Aorta (tissue), 5 donors: ENCODE measurements around the gene ZNF792. TPM values are rescaled to one million over a fixed set of nuclear protein-coding genes. Genes with fewer than 3 reads are reported as not detected.
A peak's percentile ranks its signal among the peaks of the same experiment; 100 is the strongest.
"Not testable (repeated sequence)": the region's sequence is repeated elsewhere in the genome, so short reads cannot be mapped to it uniquely, and the experiment has no call there.

ENCODE experiments used
- ATAC-seq: fragments of 200-7000 bp; cut with Tn5 transposase; one replicate; pipeline ENCODE4 v1.9.1; 2022; ENCODE audit warnings: moderate library complexity; ENCODE audit not compliant: low FRiP score
- DNase-seq, 2 donors: peaks; one replicate each; pipeline ENCODE4 v3.0.0-alpha.2; 2020
- H3K27ac ChIP-seq, 2 donors: one replicate each; pipeline ENCODE4 v1.5.1; 2013; ENCODE audit warnings: low read length in 2 of 2, mild to moderate bottlenecking in 2 of 2, moderate library complexity in 2 of 2, control low read depth in 1 of 2, inconsistent platforms in 1 of 2, low read depth in 1 of 2
- H3K27me3 ChIP-seq, 2 donors: one replicate each; pipeline ENCODE4 v1.6.1; 2013; ENCODE audit warnings: control low read depth in 1 of 2, low read length in 1 of 2, mild to moderate bottlenecking in 1 of 2, moderate library complexity in 1 of 2; ENCODE audit not compliant: insufficient read depth in 2 of 2, control insufficient read depth in 1 of 2
- H3K36me3 ChIP-seq, 2 donors: one replicate each; pipeline ENCODE4 v1.6.1; 2013; ENCODE audit warnings: control low read depth in 1 of 2, low read length in 1 of 2, mild to moderate bottlenecking in 1 of 2; ENCODE audit not compliant: insufficient read depth in 2 of 2, control insufficient read depth in 1 of 2
- H3K4me1 ChIP-seq, 2 donors: one replicate each; pipeline ENCODE4 v1.6.1; 2013; ENCODE audit warnings: low read length in 2 of 2, control low read depth in 1 of 2, mild to moderate bottlenecking in 1 of 2, moderate library complexity in 1 of 2; ENCODE audit not compliant: insufficient read depth in 2 of 2, control insufficient read depth in 1 of 2
- H3K4me3 ChIP-seq, 2 donors: one replicate each; pipeline ENCODE4 v1.5.1; 2013; ENCODE audit warnings: low read length in 2 of 2, control low read depth in 1 of 2, mild to moderate bottlenecking in 1 of 2
- H3K9me3 ChIP-seq: one replicate; pipeline ENCODE4 v1.6.1; 2013; ENCODE audit warnings: mild to moderate bottlenecking, low read length; ENCODE audit not compliant: control insufficient read depth
- WGBS, 2 donors: extraction: QIAGEN DNeasy Blood & Tissue Kit; methylation state at CpG; one replicate each; pipeline ENCODE4 v1.1.7; 2013; 5-methylcytosine and 5-hydroxymethylcytosine counted together
- intact Hi-C, 2 donors: fragments of 100-400 bp; cut with DNase I; formaldehyde crosslinking; loops; one replicate each; pipeline versions ENCODE4 v1.14.2 to v1.15.0; 2022
- polyA plus RNA-seq, 2 donors: library from polyadenylated mRNA; stranded (reverse); fragments of 200-250 nt; gene quantifications; one replicate each; pipeline ENCODE4 v1.2.3, GENCODE V29; 2013
- total RNA-seq, 2 donors: library from RNA; stranded (reverse); fragmentation: NEBNext Ultra II Directional; extraction: Animal tissue kit (Norgen Biotek cat#: 25700); gene quantifications; one replicate each; pipeline ENCODE4 v1.2.1, GENCODE V29; 2021
- donor health status: healthy with polysubstance abuse.
- donor health status: Bipolar disorder and iron deficiency.
- donor health status: DM: no; HTN: no; CAD: no.
- donor health status: DM: no; HTN: no; CAD: no.
- donor health status: DM: yes; HTN: yes; CAD: no.

The ZNF792 gene
- total and polyA plus RNA-seq, 4 donors: 1.0 to 13.5 (median 3.5) TPM

DNA sequence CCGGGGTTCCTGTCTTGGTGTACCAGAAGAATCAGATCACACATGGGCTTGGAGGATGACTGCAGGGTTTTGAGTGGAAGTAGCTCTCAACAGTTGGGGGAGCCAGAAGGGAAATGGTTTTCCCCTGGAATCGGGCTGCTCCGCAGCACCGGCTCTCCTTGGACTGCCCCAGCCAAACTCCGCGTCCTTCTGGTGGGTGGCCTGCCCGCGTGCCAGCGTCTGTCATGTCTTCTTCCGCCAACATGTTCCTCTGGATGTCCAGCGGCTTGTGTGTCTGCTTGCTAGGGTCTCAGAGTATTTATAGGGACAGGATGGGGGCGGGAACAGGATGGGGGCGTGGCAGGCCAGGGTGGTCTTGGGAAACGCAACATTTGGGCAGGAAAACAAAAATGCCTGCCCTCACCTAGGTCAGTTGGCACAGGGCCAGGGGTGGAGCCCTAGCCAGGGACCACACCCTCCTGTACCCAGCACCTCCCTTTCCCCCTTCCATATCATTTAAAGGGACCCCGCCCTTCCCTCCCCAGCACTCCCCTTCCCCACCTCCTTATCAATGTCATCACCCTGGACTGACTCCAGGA is 38.7 kb downstream of the ZNF792 start:
- intact Hi-C loops: no loop called here
- Histone ChIP-seq H3K27me3 (no peaks in the 10 kb centered on the region), H3K9me3 (no peaks in the 10 kb centered on the region), H3K36me3 (no peaks in the 10 kb centered on the region), H3K4me3 (no peak overlapping the region), H3K4me1 (no peaks in the 10 kb centered on the region), H3K27ac (no peak overlapping the region)
- DNase-seq (peak in 1 of 2 donors; percentile 75), ATAC-seq (no peak)
- 87 to 90% methylated on average over 15 of the region's 15 CpGs for WGBS, 2 donors

DNA sequence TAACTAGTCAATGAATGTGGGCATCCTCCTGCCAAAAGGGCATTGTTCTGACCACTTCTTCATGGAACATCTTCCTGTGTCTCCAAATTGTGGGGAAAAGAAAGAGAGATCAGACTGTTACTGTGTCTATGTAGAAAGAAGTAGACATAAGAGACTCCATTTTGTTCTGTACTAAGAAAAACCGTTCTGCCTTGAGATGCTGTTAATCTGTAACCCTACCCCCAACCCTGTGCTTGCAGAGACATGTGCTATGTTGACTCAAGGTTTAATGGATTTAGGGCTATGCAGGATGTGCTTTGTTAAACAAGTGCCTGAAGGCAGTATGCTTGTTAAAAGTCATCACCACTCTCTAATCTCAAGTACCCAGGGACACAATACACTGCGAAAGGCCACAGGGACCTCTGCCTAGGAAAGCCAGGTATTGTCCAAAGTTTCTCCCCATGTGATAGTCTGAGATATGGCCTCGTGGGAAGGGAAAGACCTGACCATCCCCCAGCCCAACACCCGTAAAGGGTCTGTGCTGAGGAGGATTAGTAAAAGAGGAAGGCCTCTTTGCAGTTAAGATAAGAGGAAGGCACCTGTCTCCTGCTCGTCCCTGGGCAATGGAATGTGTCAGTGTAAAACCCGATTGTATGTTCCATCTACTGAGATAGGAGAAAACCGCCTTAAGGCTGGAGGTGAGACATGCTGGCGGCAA is 43.8 kb downstream of the ZNF792 start:
- 70 to 78% methylated on average over 8 of the region's 8 CpGs for WGBS, 2 donors

DNA sequence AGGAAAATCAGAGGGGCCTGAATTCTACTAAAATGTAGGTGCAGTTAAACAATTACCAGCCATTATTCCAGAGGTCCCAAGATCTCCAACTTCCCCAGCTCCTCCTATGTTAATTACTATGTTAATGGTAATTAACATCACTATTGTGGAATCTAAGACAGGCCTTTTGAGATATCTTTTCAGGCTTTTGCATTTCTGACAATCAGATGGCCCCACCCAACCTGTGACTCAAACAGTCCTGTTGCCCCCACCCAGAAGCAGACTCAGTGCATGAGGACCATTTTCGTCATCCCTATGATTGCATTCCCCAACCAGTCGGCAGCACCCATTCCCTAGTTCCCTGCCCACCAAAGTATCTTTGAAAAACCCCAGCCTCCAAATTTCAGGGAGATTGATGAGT is 45.8 kb downstream of the ZNF792 start:
- WGBS, 2 donors: 77% methylated on average over 2 of the region's 2 CpGs
- Histone ChIP-seq H3K27ac (no peak overlapping the region), H3K4me3 (no peak overlapping the region), H3K36me3 (no peaks in the 10 kb centered on the region), H3K4me1 (no peaks in the 10 kb centered on the region), H3K27me3 (no peaks in the 10 kb centered on the region), H3K9me3 (peaks cover 9% of the 10 kb centered on the region)
- DNase-seq: no peak
- intact Hi-C loops: no loop called here
- no peak for ATAC-seq

More for the DNA sequence above, 43.8 kb downstream of the ZNF792 start:
- H3K27me3 ChIP-seq, DNase-seq, ATAC-seq, intact Hi-C loops, H3K9me3 ChIP-seq, H3K36me3 ChIP-seq, H3K4me3 ChIP-seq, H3K4me1 ChIP-seq, H3K27ac ChIP-seq: not testable (repeated sequence)

DNA sequence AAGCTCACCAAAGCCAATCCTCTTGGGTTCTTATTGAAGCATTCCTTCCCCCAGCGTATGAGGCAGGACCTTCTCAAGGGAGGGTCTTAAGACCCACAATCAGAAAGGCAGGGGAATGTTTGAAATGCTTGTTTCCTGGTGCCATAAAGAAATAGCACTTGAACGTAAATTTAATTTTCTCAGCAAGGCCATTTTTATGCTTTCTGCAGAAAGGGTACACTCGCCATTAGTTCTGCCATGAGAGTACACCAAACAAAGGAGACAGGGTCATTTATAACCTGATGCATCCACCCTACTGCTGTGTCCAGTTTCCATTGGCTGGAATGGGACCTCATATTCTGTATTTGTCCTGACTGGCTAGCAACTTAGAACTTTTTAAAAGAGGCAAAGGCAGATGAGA is 46.9 kb downstream of the ZNF792 start:
- intact Hi-C loops, H3K27ac ChIP-seq, DNase-seq, H3K4me1 ChIP-seq, H3K36me3 ChIP-seq, H3K9me3 ChIP-seq, H3K27me3 ChIP-seq, H3K4me3 ChIP-seq, ATAC-seq: not testable (repeated sequence)
- 81% methylated on average over 3 of the region's 3 CpGs for WGBS, 2 donors

DNA sequence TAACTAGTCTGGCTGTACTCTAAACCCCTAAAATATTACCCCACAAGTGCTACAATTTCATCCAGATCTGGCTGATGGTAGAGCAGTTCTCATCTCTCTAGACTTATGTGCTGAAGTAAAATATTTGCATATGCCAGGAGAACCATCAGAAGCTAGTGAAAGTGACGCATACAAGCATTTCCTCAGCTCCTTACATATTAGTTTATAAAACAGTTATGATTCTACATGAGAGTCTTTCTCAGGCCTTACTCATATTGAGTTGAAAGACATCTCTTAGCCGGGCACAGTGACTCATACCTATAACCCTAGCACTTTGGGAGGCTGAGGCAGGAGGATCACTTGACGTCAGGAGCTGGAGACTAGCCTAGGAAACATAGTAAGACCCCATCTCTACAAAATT is 53.3 kb downstream of the ZNF792 start:
- Histone ChIP-seq H3K4me1 (no peaks in the 10 kb centered on the region), H3K36me3 (no peaks in the 10 kb centered on the region), H3K27ac (no peak overlapping the region), H3K27me3 (no peaks in the 10 kb centered on the region), H3K9me3 (peaks cover 10% of the 10 kb centered on the region), H3K4me3 (no peak overlapping the region)
- 82 to 85% methylated on average over 3 of the region's 3 CpGs for WGBS, 2 donors
- ATAC-seq: no peak
- no peak for DNase-seq
- intact Hi-C loops: no loop called here

Other genes with a start within 250 kb of the ZNF792 start
- 10 to 100 TPM; 10.7 to 12.7 TPM for gene ZNF181, start 230.0 kb downstream of the ZNF792 start, total RNA-seq
- 10 to 100 TPM in 1 of 2 donors, 1 to 10 TPM in 1; 3.5 to 19.9 TPM for gene ZNF181, start 230.0 kb downstream of the ZNF792 start, polyA plus RNA-seq
- gene ZNF599, start 191.0 kb downstream of the ZNF792 start, total RNA-seq: 1 to 10 TPM; 4.4 to 7.8 TPM
- gene ZNF599, start 191.0 kb downstream of the ZNF792 start, polyA plus RNA-seq: 1 to 10 TPM; 2.3 to 7.9 TPM
- 1 to 10 TPM; 1.9 to 3.1 TPM for gene ZNF30, start 37.3 kb downstream of the ZNF792 start, total RNA-seq
- gene ZNF30, start 37.3 kb downstream of the ZNF792 start, polyA plus RNA-seq: 10 to 100 TPM in 1 of 2 donors, 1 to 10 TPM in 1; 2.6 to 10.9 TPM
- 10 to 100 TPM; 65.7 to 92.7 TPM for gene GRAMD1A, start 36.1 kb upstream of the ZNF792 start, total RNA-seq
- gene GRAMD1A, start 36.1 kb upstream of the ZNF792 start, polyA plus RNA-seq: 10 to 100 TPM; 13.4 to 59.0 TPM
- gene SCN1B, start 66.2 kb upstream of the ZNF792 start, total RNA-seq: 10 to 100 TPM; 11.9 to 21.4 TPM
- 10 to 100 TPM in 1 of 2 donors, 1 to 10 TPM in 1; 9.9 to 15.3 TPM for gene SCN1B, start 66.2 kb upstream of the ZNF792 start, polyA plus RNA-seq
- 1 to 10 TPM in 1 of 2 donors, under 1 TPM in 1; 0.71 to 2.7 TPM for gene HPN, start 77.5 kb upstream of the ZNF792 start, total RNA-seq
- not detected for gene HPN, start 77.5 kb upstream of the ZNF792 start, polyA plus RNA-seq
- 1 to 10 TPM in 1 of 2 donors, under 1 TPM in 1; 0.49 to 1.2 TPM for gene FXYD3, start 151.6 kb upstream of the ZNF792 start, total RNA-seq
- 10 to 100 TPM in 1 of 2 donors, 1 to 10 TPM in 1; 7.4 to 77.6 TPM for gene FXYD3, start 151.6 kb upstream of the ZNF792 start, polyA plus RNA-seq
- 10 to 100 TPM; 17.5 TPM for gene LGI4, start 170.8 kb upstream of the ZNF792 start, total RNA-seq
- 10 to 100 TPM in 1 of 2 donors, 1 to 10 TPM in 1; 5.1 to 15.0 TPM for gene LGI4, start 170.8 kb upstream of the ZNF792 start, polyA plus RNA-seq
- 100 to 1,000 TPM; 179 to 202 TPM for gene FXYD1, start 174.6 kb upstream of the ZNF792 start, total RNA-seq
- gene FXYD1, start 174.6 kb upstream of the ZNF792 start, polyA plus RNA-seq: 100 to 1,000 TPM; 150 to 288 TPM
- gene FXYD7, start 179.0 kb upstream of the ZNF792 start, total RNA-seq: under 1 TPM in 1 of 2 donors, not detected in 1; 0.63 TPM
- gene FXYD7, start 179.0 kb upstream of the ZNF792 start, polyA plus RNA-seq: 1 to 10 TPM in 1 of 2 donors, not detected in 1; 1.8 TPM
- 100 to 1,000 TPM in 1 of 2 donors, 10 to 100 TPM in 1; 71.7 to 126 TPM for gene FXYD5, start 190.5 kb upstream of the ZNF792 start, total RNA-seq
- 100 to 1,000 TPM in 1 of 2 donors, 10 to 100 TPM in 1; 89.5 to 179 TPM for gene FXYD5, start 190.5 kb upstream of the ZNF792 start, polyA plus RNA-seq